Mesenteric fat pad (tissue), 1 donor: ENCODE results near the gene RAET1E. TPM values are rescaled to one million over a fixed set of nuclear protein-coding genes. Genes with fewer than 3 reads are reported as not detected.
"Not testable (repeated sequence)": the region's sequence is repeated elsewhere in the genome, so short reads cannot be mapped to it uniquely, and the experiment has no call there.

Source experiments
- DNase-seq: peaks from one replicate; pipeline ENCODE4 v3.0.0-alpha.2; 2020; ENCODE audit warnings: low spot score
- total RNA-seq: library from RNA; stranded (reverse); fragmentation: NEBNext Ultra II Directional; extraction: Animal tissue kit (Norgen Biotek cat#: 25700); gene quantifications from one replicate; pipeline ENCODE4 v1.2.1, GENCODE V29; 2021
- donor health status: DM: yes; HTN: yes; CAD: no.

RAET1E gene
- total RNA-seq, 1 donor from 2014 or later, result 0.29 TPM

- DNase-seq, result no peak
Observed at GRCh38 chr6:149862922-149863697, 34.8 kb downstream of the RAET1E start.

GRCh38 chr6:149862424-149862738, 35.5 kb downstream of the RAET1E start:
- not testable (repeated sequence) for DNase-seq

- DNase-seq, result no peak
Observed at GRCh38 chr6:149861603-149862423, 36.1 kb downstream of the RAET1E start.

- no peak for DNase-seq
Observed at GRCh38 chr6:149860834-149861602, 36.9 kb downstream of the RAET1E start.

GRCh38 chr6:149860513-149860833, 37.4 kb downstream of the RAET1E start:
- DNase-seq, result no peak

- no peak for DNase-seq
Observed at GRCh38 chr6:149859938-149860337, 38.0 kb downstream of the RAET1E start.

- no peak for DNase-seq
Observed at GRCh38 chr6:149859368-149859767, 38.5 kb downstream of the RAET1E start.

- DNase-seq, result no peak
Observed at GRCh38 chr6:149857541-149857940, 40.4 kb downstream of the RAET1E start.

GRCh38 chr6:149856256-149856994, 41.5 kb downstream of the RAET1E start:
- no peak for DNase-seq

GRCh38 chr6:149855741-149856140, 42.2 kb downstream of the RAET1E start:
- no peak for DNase-seq

- no peak for DNase-seq
Observed at GRCh38 chr6:149855040-149855654, 42.8 kb downstream of the RAET1E start.

- no peak for DNase-seq
Observed at GRCh38 chr6:149854532-149854931, 43.4 kb downstream of the RAET1E start.

- not testable (repeated sequence) for DNase-seq
Observed at GRCh38 chr6:149854017-149854416, 43.9 kb downstream of the RAET1E start.

- DNase-seq, result no peak
Observed at GRCh38 chr6:149852881-149853280, 45.0 kb downstream of the RAET1E start.

GRCh38 chr6:149852180-149852579, 45.7 kb downstream of the RAET1E start:
- no peak for DNase-seq

GRCh38 chr6:149851461-149852110, 46.3 kb downstream of the RAET1E start:
- DNase-seq, result no peak

GRCh38 chr6:149848343-149848742, 49.6 kb downstream of the RAET1E start:
- not testable (repeated sequence) for DNase-seq
